ENCODE data around the gene LRMDA. TPM values are rescaled to one million over a fixed set of nuclear protein-coding genes. Genes with fewer than 3 reads are reported as not detected.

Gene LRMDA
- total and polyA plus RNA-seq, 2 of the 8 experiments (the other 6 are each of a cell fraction or from before 2014, with no cell fraction given), result 0.86 to 2.8 TPM

- TF ChIP-seq CEBPB (IDR thresholded peaks at IDR 0.05; ENCODE audit: low read depth, low read length) (no peak), BCL11A (IDR thresholded peaks at IDR 0.05; ENCODE audit: low read depth in 2 of 2, low read length in 2 of 2) (no peak), KDM4A (IDR thresholded peaks at IDR 0.05; ENCODE audit: low read depth, low read length, severe bottlenecking) (no peak), TAF1 (IDR thresholded peaks at IDR 0.05; ENCODE audit: low read depth, low read length) (no peak), RAD21 (IDR thresholded peaks at IDR 0.05 in 1 of 2, conservative IDR thresholded peaks at IDR 0.05 in 1 of 2; ENCODE audit: low read depth in 2 of 2, low read length in 2 of 2) (no peak)
Measured at GRCh38 chr10:75441196-75441595, 9.8 kb downstream of the LRMDA start (continued).
